Hematopoietic multipotent progenitor cell treated with erythropoietin and hydrocortisone succinate and interleukin-3 and kit ligand, for 15 days (in vitro differentiated cells): ENCODE results near the gene PLA2G4E.

ENCODE experiments used
- DNase-seq: peaks from one replicate; pipeline ENCODE4 v3.0.0-alpha.2; 2015; ENCODE audit warnings: low spot score

The PLA2G4E gene

GRCh38 chr15:41955807-41956525 is 64.9 kb downstream of the PLA2G4E start:
- DNase-seq, result no peak

GRCh38 chr15:41955100-41955499 is 65.7 kb downstream of the PLA2G4E start:
- DNase-seq, result no peak

- DNase-seq, result no peak
Measured at GRCh38 chr15:41954036-41954435, 66.8 kb downstream of the PLA2G4E start.

DNA sequence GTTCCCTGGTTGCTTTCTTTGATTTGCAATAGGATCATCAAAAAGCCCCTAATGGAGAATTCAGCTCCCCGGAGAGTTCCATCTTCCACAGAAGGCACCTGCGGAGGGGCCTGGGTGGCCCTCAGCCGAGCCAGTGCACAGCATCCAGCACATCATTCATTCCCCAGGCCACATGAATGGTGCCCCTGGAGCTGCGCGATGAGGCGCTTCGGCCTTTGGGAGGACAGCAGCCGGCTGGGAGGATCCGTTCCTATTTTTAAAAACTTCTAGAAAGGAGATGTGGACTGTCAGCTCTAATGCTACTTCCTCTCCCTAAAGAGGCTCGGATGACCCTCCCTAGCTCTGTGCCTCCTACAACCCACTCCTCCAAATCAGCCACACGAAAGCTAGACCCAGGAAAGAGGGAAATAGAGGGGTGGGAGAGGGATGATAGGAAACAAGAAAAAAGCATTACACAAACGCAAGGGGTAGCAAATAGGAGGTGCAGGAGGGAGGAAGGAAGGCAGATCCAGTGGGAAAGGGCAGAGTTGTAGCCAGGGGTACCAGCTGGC is 68.8 kb downstream of the PLA2G4E start:
- no peak for DNase-seq

DNA sequence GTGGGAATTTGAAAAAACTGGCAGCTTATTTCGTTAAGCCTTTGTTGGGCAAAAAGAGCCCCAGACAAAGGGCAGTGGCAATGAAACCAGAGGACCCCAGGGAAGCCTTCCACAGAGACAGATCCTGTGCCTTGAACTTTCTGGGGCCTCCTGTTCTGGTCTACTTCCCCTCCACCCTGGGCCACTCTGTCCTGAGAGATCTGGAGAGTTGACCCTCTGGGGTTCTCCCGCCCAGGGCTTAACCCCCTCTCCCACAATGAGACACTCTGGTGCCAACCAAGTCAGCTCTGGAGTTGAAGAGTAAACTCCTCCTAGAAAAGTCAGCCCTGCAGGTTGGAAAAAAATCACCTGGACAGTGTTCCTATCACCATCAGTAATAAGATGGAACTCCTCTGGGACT is 69.3 kb downstream of the PLA2G4E start:
- no peak for DNase-seq

GRCh38 chr15:41950489-41950888 is 70.4 kb downstream of the PLA2G4E start:
- DNase-seq, result no peak

DNA sequence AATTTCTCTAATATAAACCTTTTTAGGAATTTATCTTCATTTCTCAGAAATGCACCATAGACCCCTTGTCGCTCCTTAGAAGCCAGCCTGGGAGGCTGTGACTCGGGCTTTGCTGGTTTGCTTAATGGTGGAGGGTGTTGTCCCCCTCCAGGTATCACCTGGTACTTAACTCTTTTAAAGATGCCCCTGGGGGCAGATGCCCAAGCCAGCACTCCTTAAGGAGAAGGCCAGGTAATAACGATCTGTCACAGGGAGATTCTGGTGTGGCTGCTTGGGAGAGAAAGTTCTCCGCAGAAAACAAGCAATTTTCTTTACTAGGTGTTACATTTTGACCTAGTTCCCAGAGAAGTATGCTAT is 70.7 kb downstream of the PLA2G4E start:
- no peak for DNase-seq

DNA sequence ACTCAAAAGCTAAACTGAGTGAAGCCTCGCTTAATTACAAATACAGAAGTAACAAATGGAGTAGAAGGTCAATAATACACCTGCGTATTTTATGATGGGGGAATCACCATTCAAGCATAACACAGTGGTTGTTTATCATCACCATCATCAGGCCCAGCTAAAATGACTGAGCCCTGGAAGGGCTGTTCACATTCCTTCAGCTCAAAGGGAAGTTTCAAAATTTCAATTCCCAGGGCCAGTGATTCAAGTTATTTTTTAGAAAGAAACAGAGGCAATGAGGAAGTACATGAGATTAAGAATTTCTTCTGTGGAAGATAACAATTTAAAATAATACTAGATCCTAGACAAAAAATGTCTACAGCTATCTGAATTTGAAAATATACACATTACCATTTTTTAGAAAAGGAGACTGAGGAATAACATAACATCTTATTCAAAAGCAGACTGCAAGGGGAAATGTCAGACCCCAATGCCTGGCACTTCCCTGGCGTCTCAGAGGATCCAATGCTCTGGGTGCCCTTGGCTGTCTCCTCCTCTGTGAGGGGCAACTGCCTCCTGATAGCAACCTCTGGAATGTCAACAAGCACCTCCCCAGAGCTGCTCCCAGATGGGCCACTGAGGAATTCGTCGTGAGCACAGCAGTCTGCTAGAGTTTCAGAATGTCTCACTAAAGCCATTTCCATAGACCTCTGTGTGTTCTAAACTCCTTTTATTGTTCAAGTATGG is 71.3 kb downstream of the PLA2G4E start:
- no peak for DNase-seq

GRCh38 chr15:41948490-41948889 is 72.4 kb downstream of the PLA2G4E start:
- no peak for DNase-seq

GRCh38 chr15:41946970-41947369 is 73.9 kb downstream of the PLA2G4E start:
- DNase-seq, result no peak

- DNase-seq, result no peak
Measured at GRCh38 chr15:41945731-41946130, 75.1 kb downstream of the PLA2G4E start.

- no peak for DNase-seq
Measured at GRCh38 chr15:41945221-41945620, 75.6 kb downstream of the PLA2G4E start.

DNA sequence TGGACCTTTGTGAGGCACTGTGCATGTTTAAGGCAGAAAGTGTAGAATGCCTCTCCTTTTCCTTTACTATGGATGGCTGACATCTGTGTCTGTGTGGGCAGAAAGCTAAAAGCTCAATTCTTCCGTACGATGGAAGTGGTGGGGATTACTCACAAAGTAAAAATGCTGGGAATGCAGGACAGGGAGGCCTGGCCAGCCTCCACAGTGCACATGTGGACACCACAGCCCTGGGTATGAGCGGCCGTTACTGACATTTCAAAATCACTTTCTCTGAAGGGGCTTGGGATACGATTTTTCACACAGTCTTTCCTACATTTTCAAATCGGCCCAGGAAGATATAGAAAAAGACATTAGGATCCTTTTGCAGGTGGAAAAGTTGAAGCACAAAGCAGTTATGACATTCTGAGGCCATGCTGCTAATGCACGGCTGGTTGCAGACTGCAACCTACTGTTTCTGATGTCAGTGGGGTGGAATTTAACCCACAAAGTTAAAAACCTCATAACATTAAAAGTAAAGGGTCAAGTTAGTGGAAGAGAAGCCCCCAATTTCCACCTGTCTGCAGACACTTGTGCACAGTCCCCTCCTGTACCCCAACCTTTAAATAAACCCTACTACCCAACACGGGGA is 76.4 kb downstream of the PLA2G4E start:
- DNase-seq, result no peak

- DNase-seq, result no peak
Measured at GRCh38 chr15:41943543-41944312, 77.1 kb downstream of the PLA2G4E start.

GRCh38 chr15:41942886-41943285 is 78.0 kb downstream of the PLA2G4E start:
- no peak for DNase-seq

GRCh38 chr15:41941644-41942415 is 79.0 kb downstream of the PLA2G4E start:
- no peak for DNase-seq

GRCh38 chr15:41940441-41940857 is 80.4 kb downstream of the PLA2G4E start:
- no peak for DNase-seq

DNA sequence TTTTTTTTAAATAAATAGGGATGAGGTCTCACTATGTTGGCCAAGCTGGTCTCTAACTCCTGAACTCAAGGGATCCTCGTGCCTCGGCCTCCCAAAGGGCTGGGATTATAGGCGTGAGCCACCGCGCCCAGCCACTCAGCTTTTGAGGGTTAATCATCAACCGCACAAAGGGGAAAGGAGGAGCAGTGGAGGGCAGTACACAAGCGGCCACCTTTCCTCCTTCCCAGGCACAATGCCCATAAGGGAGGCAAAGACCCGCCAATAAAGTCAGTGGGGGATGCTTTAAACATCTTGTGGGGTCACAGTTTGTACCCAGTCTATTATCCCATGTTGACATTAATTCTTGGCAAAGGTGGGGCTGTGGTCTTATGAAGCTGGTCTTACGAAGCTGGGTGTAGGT is 80.9 kb downstream of the PLA2G4E start:
- no peak for DNase-seq

DNA sequence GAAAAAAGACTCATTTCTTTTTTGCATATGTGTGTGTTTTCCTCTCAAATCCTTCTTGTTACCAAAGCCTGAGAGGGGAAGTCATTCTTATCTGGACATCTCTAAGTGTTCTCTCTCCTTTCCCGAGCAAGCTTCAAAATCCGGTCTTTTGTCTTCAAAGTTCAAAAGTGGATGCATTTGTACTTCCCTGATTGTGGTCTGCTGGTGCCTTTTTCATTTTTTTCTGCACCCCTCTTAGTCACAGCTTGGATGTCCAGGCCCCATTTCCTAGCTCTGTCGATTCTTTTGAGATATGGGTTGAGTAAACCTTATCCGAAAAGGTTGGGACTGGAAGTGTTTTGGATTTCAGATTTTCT is 83.3 kb downstream of the PLA2G4E start:
- DNase-seq, result no peak

DNA sequence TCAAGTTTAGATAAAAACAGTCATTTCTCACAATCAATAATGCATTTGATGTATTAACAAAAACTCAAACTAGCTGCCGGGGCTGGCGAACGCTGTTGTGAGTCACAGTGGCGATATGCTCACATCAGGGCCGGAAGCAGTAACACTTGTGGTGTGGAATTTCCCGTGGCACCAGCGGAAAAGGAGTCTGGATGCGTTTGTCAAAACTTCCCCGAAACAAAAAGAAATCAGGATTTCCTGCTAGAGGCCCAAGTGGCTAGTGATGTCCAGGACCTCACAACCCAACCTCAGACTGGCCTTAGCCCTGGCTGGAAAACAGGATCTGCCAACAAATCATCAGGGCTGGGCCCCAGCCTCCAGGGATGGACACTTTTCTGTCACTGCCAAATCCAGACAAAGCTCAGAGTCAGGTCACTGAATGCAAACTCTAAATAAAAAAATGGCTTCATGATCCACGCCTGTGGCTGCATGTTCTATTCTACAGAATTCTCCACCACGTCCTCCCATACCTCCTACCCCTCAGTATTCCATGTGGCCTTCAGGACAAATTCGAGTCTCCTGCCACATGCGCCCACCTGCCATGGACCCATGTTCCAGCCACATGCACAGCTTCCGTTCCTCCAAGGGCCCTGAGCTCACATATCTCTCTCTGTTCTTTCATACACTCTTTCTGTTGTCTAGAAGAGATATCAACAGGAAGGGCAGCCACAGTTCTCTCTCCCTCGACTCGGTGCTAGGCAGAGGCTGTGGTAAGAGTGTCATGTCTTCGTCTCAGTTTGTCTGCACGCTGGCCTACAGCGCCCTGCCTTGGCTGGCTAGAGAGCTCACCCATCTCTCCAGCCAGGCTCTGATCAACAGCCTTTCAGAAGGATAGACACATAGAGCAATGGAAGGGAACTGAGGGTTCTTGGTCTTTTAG is 83.9 kb downstream of the PLA2G4E start:
- no peak for DNase-seq
